Measurements from ENCODE around the gene SPEM2.

DNA sequence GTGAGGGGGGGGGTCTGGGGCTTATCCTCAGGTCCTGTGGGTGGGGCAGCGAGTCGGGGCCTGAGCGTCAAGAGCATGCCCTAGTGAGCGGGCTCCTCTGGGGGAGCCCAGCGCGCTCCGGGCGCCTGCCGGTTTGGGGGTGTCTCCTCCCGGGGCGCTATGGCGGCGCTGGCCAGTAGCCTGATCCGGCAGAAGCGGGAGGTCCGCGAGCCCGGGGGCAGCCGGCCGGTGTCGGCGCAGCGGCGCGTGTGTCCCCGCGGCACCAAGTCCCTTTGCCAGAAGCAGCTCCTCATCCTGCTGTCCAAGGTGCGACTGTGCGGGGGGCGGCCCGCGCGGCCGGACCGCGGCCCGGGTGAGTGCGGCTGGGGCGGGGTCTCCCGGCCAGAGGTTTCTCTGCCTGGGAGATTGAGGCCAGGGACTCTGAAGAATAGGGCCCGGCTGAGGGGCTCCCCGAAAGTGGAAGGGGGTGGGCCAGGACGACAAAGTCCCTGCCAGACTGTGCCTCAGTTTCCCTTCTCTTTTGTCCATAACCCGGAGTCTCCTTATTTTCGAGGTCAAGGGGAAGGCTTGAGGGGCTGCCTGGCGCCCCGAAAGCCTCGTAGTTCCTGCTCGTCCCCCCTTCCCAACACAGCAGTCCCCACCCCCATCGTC, 14.2 kb downstream of the SPEM2 start, which contains the start of gene FGF11:
- TF ChIP-seq RCOR1 (IDR thresholded peaks at IDR 0.05; ENCODE audit: low read length) (no peak), ZBTB33 (IDR thresholded peaks at IDR 0.05; ENCODE audit: borderline replicate concordance, low read depth) (no peak), CHD2 (IDR thresholded peaks at IDR 0.05; ENCODE audit: low read length, partially characterized antibody) (no peak), RAD21 (IDR thresholded peaks at IDR 0.05; ENCODE audit: low read length) (no peak), TEAD4 (IDR thresholded peaks at IDR 0.05; ENCODE audit: borderline replicate concordance, insufficient read depth) (no peak), EP300 (IDR thresholded peaks at IDR 0.05; ENCODE audit: borderline replicate concordance in 1 of 2, low read depth in 1 of 2, low read length in 1 of 2) (no peak), NFIC (IDR thresholded peaks at IDR 0.05; ENCODE audit: borderline replicate concordance) (no peak), MAX (IDR thresholded peaks at IDR 0.05; ENCODE audit: low read depth) (no peak), GABPA (IDR thresholded peaks at IDR 0.05; ENCODE audit: low read depth) (no peak)
- TF ChIP-seq, protein P1, sequence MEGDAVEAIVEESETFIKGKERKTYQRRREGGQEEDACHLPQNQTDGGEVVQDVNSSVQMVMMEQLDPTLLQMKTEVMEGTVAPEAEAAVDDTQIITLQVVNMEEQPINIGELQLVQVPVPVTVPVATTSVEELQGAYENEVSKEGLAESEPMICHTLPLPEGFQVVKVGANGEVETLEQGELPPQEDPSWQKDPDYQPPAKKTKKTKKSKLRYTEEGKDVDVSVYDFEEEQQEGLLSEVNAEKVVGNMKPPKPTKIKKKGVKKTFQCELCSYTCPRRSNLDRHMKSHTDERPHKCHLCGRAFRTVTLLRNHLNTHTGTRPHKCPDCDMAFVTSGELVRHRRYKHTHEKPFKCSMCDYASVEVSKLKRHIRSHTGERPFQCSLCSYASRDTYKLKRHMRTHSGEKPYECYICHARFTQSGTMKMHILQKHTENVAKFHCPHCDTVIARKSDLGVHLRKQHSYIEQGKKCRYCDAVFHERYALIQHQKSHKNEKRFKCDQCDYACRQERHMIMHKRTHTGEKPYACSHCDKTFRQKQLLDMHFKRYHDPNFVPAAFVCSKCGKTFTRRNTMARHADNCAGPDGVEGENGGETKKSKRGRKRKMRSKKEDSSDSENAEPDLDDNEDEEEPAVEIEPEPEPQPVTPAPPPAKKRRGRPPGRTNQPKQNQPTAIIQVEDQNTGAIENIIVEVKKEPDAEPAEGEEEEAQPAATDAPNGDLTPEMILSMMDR (IDR thresholded peaks at IDR 0.05) = no peak
